HepG2 (cell line): ENCODE data around the gene N4BP2. TPM values are rescaled to one million over a fixed set of nuclear protein-coding genes. Genes with fewer than 3 reads are reported as not detected.

Experiments
- AGO1 ChIP-seq: fragments of 200-400 bp; formaldehyde crosslinking; IDR thresholded peaks from 2 replicates; pipeline ENCODE4 v1.6.1; 2017; ENCODE audit warnings: mild to moderate bottlenecking, low read depth, low read length, moderate library complexity; ENCODE audit not compliant: poor library complexity, severe bottlenecking
- FOXA3 ChIP-seq: IDR thresholded peaks from 2 replicates; pipeline ENCODE4 v1.6.1; 2016; ENCODE audit warnings: missing genetic modification reagents, missing compliant biosample characterization
- GABPB1 ChIP-seq: IDR thresholded peaks from 2 replicates; pipeline ENCODE4 v1.6.1; 2016; ENCODE audit warnings: mild to moderate bottlenecking, missing genetic modification reagents, moderate library complexity, missing compliant biosample characterization
- GATA4 ChIP-seq: sonication (generic); IDR thresholded peaks from 2 replicates; pipeline ENCODE4 v1.6.1; 2016; ENCODE audit warnings: antibody characterized with exemption, low read depth, borderline replicate concordance
- GLMP ChIP-seq: sonication (generic); formaldehyde crosslinking; IDR thresholded peaks from 2 replicates; pipeline ENCODE4 v1.9.0; 2021; ENCODE audit warnings: missing genetic modification reagents, mild to moderate bottlenecking, borderline replicate concordance
- MZF1 ChIP-seq: sonication (generic); formaldehyde crosslinking; IDR thresholded peaks from 2 replicates; pipeline ENCODE4 v1.8.1; 2023; ENCODE audit warnings: mild to moderate bottlenecking, missing genetic modification reagents, borderline replicate concordance
- PHB2 ChIP-seq: fragments of 450-650 bp; IDR thresholded peaks from 2 replicates; pipeline ENCODE4 v1.6.1; 2018; ENCODE audit not compliant: partially characterized antibody
- POLR2AphosphoS2 ChIP-seq: IDR thresholded peaks from 2 replicates; pipeline ENCODE4 v1.6.1; 2011; ENCODE audit warnings: low read depth, low read length, improper control_type of control experiment
- SIN3A ChIP-seq: IDR thresholded peaks from 2 replicates; pipeline ENCODE4 v1.6.1; 2011; ENCODE audit warnings: low read depth, mild to moderate bottlenecking, control low read depth, low read length, borderline replicate concordance
- ZNF12 ChIP-seq: sonication (generic); formaldehyde crosslinking; IDR thresholded peaks from 2 replicates; pipeline ENCODE4 v1.5.0; 2020; ENCODE audit warnings: missing genetic modification reagents
- ZNF124 ChIP-seq: sonication (generic); formaldehyde crosslinking; IDR thresholded peaks from 2 replicates; pipeline ENCODE4 v1.4.0; 2020; ENCODE audit warnings: missing genetic modification reagents
- ZNF256 ChIP-seq: sonication (generic); formaldehyde crosslinking; conservative IDR thresholded peaks from 2 replicates; pipeline ENCODE4 v1.4.0; 2020; ENCODE audit warnings: missing genetic modification reagents
- ZNF281 ChIP-seq: sonication (generic); formaldehyde crosslinking; IDR thresholded peaks from 2 replicates; pipeline ENCODE4 v1.4.0; 2020; ENCODE audit warnings: missing genetic modification reagents, borderline replicate concordance
- ZNF333 ChIP-seq: sonication (generic); formaldehyde crosslinking; IDR thresholded peaks from 2 replicates; pipeline ENCODE4 v1.4.0; 2020; ENCODE audit warnings: mild to moderate bottlenecking, missing genetic modification reagents, borderline replicate concordance
- ZNF431 ChIP-seq: sonication (generic); formaldehyde crosslinking; IDR thresholded peaks from 2 replicates; pipeline ENCODE4 v1.9.0; 2022; ENCODE audit warnings: missing genetic modification reagents, low read depth, mild to moderate bottlenecking, borderline replicate concordance
- ZNF441 ChIP-seq: sonication (generic); formaldehyde crosslinking; IDR thresholded peaks from 2 replicates; pipeline ENCODE4 v1.7.0; 2021; ENCODE audit warnings: missing genetic modification reagents, borderline replicate concordance
- ZNF549 ChIP-seq: sonication (generic); formaldehyde crosslinking; IDR thresholded peaks from 2 replicates; pipeline ENCODE4 v1.5.0; 2020; ENCODE audit warnings: missing genetic modification reagents
- ZNF615 ChIP-seq: sonication (generic); formaldehyde crosslinking; IDR thresholded peaks from 2 replicates; pipeline ENCODE4 v1.5.0; 2020; ENCODE audit warnings: mild to moderate bottlenecking, missing genetic modification reagents, borderline replicate concordance
- ZNF703 ChIP-seq: sonication (generic); formaldehyde crosslinking; IDR thresholded peaks from 2 replicates; pipeline ENCODE4 v1.5.1; 2020; ENCODE audit warnings: missing genetic modification reagents, mild to moderate bottlenecking, moderate library complexity, borderline replicate concordance
- ZNF704 ChIP-seq: sonication (generic); formaldehyde crosslinking; IDR thresholded peaks from 2 replicates; pipeline ENCODE4 v1.8.1; 2023; ENCODE audit warnings: mild to moderate bottlenecking, inconsistent platforms, moderate library complexity, missing genetic modification reagents, borderline replicate concordance
- ZNF709 ChIP-seq: sonication (generic); formaldehyde crosslinking; IDR thresholded peaks from 2 replicates; pipeline ENCODE4 v1.5.0; 2020; ENCODE audit warnings: mild to moderate bottlenecking, missing genetic modification reagents
- polyA plus RNA-seq, 8 experiments: library from polyadenylated mRNA; depleted of rRNA in 3 of 8; stranded (reverse) in 7 of 8; unstranded in 1 of 8; fragments of >200 nt; fragmentation: Illumina TruSeq in 4 of 8; extraction: Trizol in 4 of 8; gene quantifications; 2 replicates each; pipeline versions ENCODE4 v1.2.1 to v1.2.3, GENCODE V29; 2011 to 2016; ENCODE audit warnings: low read depth in 4 of 8, missing spikeins in 1 of 8, mixed read lengths in 1 of 8; ENCODE audit not compliant: insufficient read depth in 1 of 8
- total RNA-seq, 5 experiments: library from RNA; depleted of rRNA; stranded (reverse); fragments of >200 nt; fragmentation: Illumina TruSeq; extraction: Trizol; gene quantifications; 2 replicates each; pipeline ENCODE4 v1.2.3, GENCODE V29; 2016; ENCODE audit warnings: low read depth in 1 of 5
- TF ChIP-seq, protein P1 (sequence below): sonication (generic); formaldehyde crosslinking; IDR thresholded peaks from 2 replicates; pipeline ENCODE4 v1.5.0; 2020; ENCODE audit warnings: mild to moderate bottlenecking, low read depth, missing genetic modification reagents, borderline replicate concordance
- TF ChIP-seq, protein P2 (sequence below): sonication (generic); formaldehyde crosslinking; IDR thresholded peaks from 2 replicates; pipeline ENCODE4 v1.5.0; 2020; ENCODE audit warnings: missing genetic modification reagents

Gene N4BP2
- total and polyA plus RNA-seq, 2 of the 13 experiments (the other 11 are each of a cell fraction or from before 2014, with no cell fraction given) = 5.6 to 12.9 TPM

GRCh38 chr4:40055863-40056715 is 561 bp upstream of the N4BP2 start (continued):
- TF ChIP-seq GABPB1 (CRISPR knock-in tag) (peak; percentile 64; the same call in 1 of the 2 replicates), AGO1 (peak; percentile 48), SIN3A (no peak), GLMP (0 out of 2 replicates have a peak, but pooled peaks have one; percentile 79), ZNF12 (CRISPR knock-in tag) (no peak), ZNF256 (no peak), GATA4 (no peak), ZNF704 (CRISPR knock-in tag) (no peak), ZNF615 (CRISPR knock-in tag) (no peak), PHB2 (no peak), ZNF441 (0 out of 2 replicates have a peak, but pooled peaks have one; percentile 25), ZNF281 (CRISPR knock-in tag) (no peak), ZNF709 (CRISPR knock-in tag) (no peak; the same call in 1 of the 2 replicates), FOXA3 (CRISPR knock-in tag) (no peak; the same call in 1 of the 2 replicates), POLR2AphosphoS2 (no peak), ZNF124 (CRISPR knock-in tag) (peak; percentile 36; the same call in 1 of the 2 replicates), ZNF333 (CRISPR knock-in tag) (no peak), ZNF431 (CRISPR knock-in tag) (peak; percentile 77; the same call in 1 of the 2 replicates), ZNF703 (peak; percentile 27; the same call in 1 of the 2 replicates), MZF1 (CRISPR knock-in tag) (no peak), ZNF549 (no peak)
- TF ChIP-seq, protein P1, sequence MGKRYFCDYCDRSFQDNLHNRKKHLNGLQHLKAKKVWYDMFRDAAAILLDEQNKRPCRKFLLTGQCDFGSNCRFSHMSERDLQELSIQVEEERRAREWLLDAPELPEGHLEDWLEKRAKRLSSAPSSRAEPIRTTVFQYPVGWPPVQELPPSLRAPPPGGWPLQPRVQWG = no peak
- TF ChIP-seq, protein P2, sequence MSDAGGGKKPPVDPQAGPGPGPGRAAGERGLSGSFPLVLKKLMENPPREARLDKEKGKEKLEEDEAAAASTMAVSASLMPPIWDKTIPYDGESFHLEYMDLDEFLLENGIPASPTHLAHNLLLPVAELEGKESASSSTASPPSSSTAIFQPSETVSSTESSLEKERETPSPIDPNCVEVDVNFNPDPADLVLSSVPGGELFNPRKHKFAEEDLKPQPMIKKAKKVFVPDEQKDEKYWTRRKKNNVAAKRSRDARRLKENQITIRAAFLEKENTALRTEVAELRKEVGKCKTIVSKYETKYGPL (CRISPR knock-in tag) = no peak
